MM.1S (cell line): ENCODE results near the gene SNTG2.

ENCODE experiments used
- CTCF ChIP-seq: fragments of 300-600 bp; sonication (generic); IDR thresholded peaks from 2 replicates; pipeline ENCODE4 v1.5.1; 2016; ENCODE audit warnings: antibody characterized with exemption, low read length, mixed read lengths
- EZH2 ChIP-seq: fragments of 300-600 bp; sonication (generic); optimal IDR thresholded peaks from 2 replicates; pipeline ENCODE3; 2017; ENCODE audit warnings: low read depth, mild to moderate bottlenecking, antibody characterized with exemption, low read length, mixed read lengths
- EZH2phosphoT487 ChIP-seq: fragments of 300-600 bp; sonication (generic); IDR thresholded peaks from 2 replicates; pipeline ENCODE4 v1.6.1; 2018; ENCODE audit warnings: antibody characterized with exemption, low read length

GRCh38 chr2:1238598-1239138 is 288.0 kb downstream of the SNTG2 start:
- TF ChIP-seq CTCF (no peak), EZH2 (no peak), EZH2phosphoT487 (no peak)
